Osteoblast (primary cell): ENCODE data around the gene GUCY2F. TPM values are rescaled to one million over a fixed set of nuclear protein-coding genes. Genes with fewer than 3 reads are reported as not detected.

Experiments
- DNase-seq: peaks from one replicate; pipeline ENCODE4 v3.0.0; 2011; ENCODE audit warnings: low spot score, mixed read lengths; ENCODE audit not compliant: insufficient read length; ENCODE audit errors: missing footprints
- H2AFZ ChIP-seq: 2 replicates; pipeline ENCODE4 v1.6.0; 2011; ENCODE audit warnings: mild to moderate bottlenecking, low read length
- H3K27ac ChIP-seq: 2 replicates; pipeline ENCODE4 v1.5.1; 2011; ENCODE audit warnings: mild to moderate bottlenecking, low read depth, low read length, moderate library complexity
- H3K27me3 ChIP-seq: 2 replicates; pipeline ENCODE4 v1.6.0; 2012; ENCODE audit warnings: mild to moderate bottlenecking, control low read depth, inconsistent platforms, low read length, moderate library complexity; ENCODE audit not compliant: insufficient read depth
- H3K36me3 ChIP-seq: 2 replicates; pipeline ENCODE4 v1.5.1; 2011; ENCODE audit warnings: mild to moderate bottlenecking, low read length, control low read depth, moderate library complexity; ENCODE audit not compliant: insufficient read depth
- H3K4me1 ChIP-seq: 2 replicates; pipeline ENCODE4 v1.5.1; 2011; ENCODE audit warnings: mild to moderate bottlenecking, low read length, control low read depth, moderate library complexity; ENCODE audit not compliant: insufficient read depth
- H3K4me2 ChIP-seq: 2 replicates; pipeline ENCODE4 v1.6.0; 2011; ENCODE audit warnings: mild to moderate bottlenecking, low read length; ENCODE audit not compliant: insufficient read depth
- H3K4me3 ChIP-seq: fragments of 200-600 bp; sonication (generic); 3 replicates; pipeline ENCODE4 v1.5.1; 2012; ENCODE audit warnings: mild to moderate bottlenecking, low read length, inconsistent platforms; ENCODE audit not compliant: insufficient read depth
- H3K79me2 ChIP-seq: 2 replicates; pipeline ENCODE4 v1.6.0; 2012; ENCODE audit warnings: mild to moderate bottlenecking, low read length, control low read depth, inconsistent platforms; ENCODE audit not compliant: insufficient read depth
- H3K9me3 ChIP-seq: 2 replicates; pipeline ENCODE4 v1.5.1; 2011; ENCODE audit warnings: low read depth, low read length, control low read depth
- H4K20me1 ChIP-seq: 2 replicates; pipeline ENCODE4 v1.6.0; 2012; ENCODE audit warnings: mild to moderate bottlenecking, low read length, control low read depth; ENCODE audit not compliant: insufficient read depth
- total RNA-seq: library from RNA; depleted of rRNA; stranded (reverse); fragments of >200 nt; gene quantifications from 2 replicates; pipeline ENCODE4 v1.2.3, GENCODE V29; 2012
- TF ChIP-seq, protein P1 (sequence below): IDR thresholded peaks from 2 replicates; pipeline ENCODE4 v1.5.1; 2011; ENCODE audit warnings: mild to moderate bottlenecking, low read depth, low read length, moderate library complexity; ENCODE audit errors: extremely low read depth

GUCY2F gene
- total RNA-seq, 1 donor, result not detected

DNA sequence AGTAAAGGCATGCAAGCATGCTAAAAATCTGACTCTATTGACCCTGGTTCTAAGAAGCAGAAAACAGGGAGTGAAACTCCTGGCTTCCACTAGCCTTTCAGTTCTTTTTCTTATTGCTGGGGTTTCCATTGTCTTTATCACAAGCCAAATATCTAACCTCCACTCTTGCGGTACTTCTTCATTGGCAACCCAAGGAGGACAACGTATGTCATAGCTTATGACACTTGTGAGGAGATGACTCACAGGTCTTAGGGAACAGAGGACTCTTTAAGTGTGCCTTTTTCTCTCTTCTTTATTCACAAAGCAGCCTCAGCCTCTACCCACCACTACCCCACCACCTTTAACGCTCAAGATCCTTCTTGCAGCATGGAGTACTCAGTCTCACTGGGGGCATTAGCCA lies 124.2 kb downstream of the GUCY2F start:
- Histone ChIP-seq H3K4me1 (no peaks in the 10 kb centered on the region), H3K27me3 (peaks cover 30% of the 10 kb centered on the region), H3K27ac (no peak overlapping the region), H3K4me3 (no peak overlapping the region), H3K36me3 (no peaks in the 10 kb centered on the region), H3K4me2 (no peak overlapping the region), H2AFZ (no peak overlapping the region), H3K79me2 (no peaks in the 10 kb centered on the region), H3K9me3 (no peaks in the 10 kb centered on the region), H4K20me1 (no peaks in the 10 kb centered on the region)
- DNase-seq, result no peak
- TF ChIP-seq, protein P1, sequence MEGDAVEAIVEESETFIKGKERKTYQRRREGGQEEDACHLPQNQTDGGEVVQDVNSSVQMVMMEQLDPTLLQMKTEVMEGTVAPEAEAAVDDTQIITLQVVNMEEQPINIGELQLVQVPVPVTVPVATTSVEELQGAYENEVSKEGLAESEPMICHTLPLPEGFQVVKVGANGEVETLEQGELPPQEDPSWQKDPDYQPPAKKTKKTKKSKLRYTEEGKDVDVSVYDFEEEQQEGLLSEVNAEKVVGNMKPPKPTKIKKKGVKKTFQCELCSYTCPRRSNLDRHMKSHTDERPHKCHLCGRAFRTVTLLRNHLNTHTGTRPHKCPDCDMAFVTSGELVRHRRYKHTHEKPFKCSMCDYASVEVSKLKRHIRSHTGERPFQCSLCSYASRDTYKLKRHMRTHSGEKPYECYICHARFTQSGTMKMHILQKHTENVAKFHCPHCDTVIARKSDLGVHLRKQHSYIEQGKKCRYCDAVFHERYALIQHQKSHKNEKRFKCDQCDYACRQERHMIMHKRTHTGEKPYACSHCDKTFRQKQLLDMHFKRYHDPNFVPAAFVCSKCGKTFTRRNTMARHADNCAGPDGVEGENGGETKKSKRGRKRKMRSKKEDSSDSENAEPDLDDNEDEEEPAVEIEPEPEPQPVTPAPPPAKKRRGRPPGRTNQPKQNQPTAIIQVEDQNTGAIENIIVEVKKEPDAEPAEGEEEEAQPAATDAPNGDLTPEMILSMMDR, result no peak

DNA sequence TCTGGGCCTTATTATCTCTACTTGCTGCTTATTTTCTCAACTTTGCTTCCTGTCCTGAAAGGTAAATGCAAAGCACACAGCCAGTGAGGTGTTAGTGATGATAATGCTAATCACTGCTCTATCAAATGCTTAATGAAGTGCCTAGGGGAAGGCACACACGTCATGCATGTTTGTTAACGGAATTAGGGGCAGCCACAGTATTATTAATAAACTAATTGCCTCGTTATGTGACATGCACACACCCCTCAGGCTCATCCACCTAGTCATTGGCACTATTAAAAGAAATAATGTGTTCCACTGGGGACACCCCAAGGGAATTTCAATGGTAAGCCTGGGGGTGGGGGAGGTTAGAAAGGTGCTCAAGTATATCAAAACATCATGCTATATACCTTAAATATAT lies 125.2 kb downstream of the GUCY2F start:
- no peak overlapping the region for H3K4me2 ChIP-seq

DNA sequence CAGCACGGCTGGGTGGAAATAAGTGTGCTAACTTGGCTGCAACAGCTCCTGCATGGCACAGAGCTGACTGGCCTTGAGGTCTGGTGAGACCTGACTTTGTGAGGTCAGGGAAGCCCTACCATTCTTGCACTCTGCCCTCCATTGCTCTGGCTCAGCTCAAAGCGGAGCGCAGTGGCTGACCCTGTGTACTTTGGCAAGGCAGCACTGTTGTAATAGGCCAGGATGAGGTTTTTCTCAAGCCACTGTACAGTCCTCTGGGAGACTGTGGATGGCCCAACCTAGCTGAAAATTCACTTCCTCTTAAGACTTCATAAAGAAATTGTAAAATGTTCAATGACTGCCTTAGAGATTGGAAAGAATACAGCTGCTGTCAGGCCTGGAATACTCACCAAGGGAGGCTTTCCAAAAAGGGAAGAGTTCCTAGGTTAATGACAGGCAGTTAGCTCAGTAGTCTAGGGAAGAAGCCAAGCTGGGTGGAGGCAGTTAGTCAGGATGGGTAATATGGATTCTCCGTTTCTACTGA lies 129.8 kb downstream of the GUCY2F start:
- Histone ChIP-seq H3K79me2 (no peaks in the 10 kb centered on the region), H3K36me3 (no peaks in the 10 kb centered on the region), H2AFZ (no peak overlapping the region), H3K27me3 (peaks cover 24% of the 10 kb centered on the region), H3K4me2 (no peak overlapping the region), H4K20me1 (no peaks in the 10 kb centered on the region), H3K4me1 (peaks cover 4% of the 10 kb centered on the region), H3K27ac (no peak overlapping the region), H3K9me3 (no peaks in the 10 kb centered on the region), H3K4me3 (no peak overlapping the region)
- TF ChIP-seq, protein P1, result no peak
- DNase-seq, result no peak

More for the DNA sequence above, 125.2 kb downstream of the GUCY2F start:
- Histone ChIP-seq H3K27me3 (peaks cover 31% of the 10 kb centered on the region), H3K36me3 (no peaks in the 10 kb centered on the region), H3K79me2 (no peaks in the 10 kb centered on the region), H4K20me1 (no peaks in the 10 kb centered on the region), H3K27ac (no peak overlapping the region), H3K9me3 (no peaks in the 10 kb centered on the region), H3K4me3 (no peak overlapping the region), H2AFZ (no peak overlapping the region), H3K4me1 (peaks cover 4% of the 10 kb centered on the region)
- TF ChIP-seq, protein P1, result no peak
- DNase-seq, result no peak

DNA sequence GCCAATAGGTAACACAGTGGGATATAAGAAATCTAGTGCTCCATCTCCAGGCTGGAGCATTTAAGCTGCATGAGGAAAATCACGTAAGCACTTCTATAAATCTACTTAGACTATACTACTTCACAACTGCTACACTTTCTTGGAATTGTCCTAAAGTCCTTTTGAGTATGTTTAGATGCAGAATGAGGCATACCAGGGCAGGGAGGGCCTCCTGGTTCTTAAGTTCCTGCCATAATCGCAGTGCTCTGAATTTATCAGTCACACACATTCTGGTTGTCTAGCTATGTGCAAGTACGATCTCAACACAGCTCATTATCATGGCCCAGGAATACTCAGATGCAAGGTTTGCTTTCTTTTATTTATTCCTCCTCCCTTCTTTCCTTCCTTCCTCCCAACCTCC lies 130.3 kb downstream of the GUCY2F start:
- Histone ChIP-seq H3K79me2 (no peaks in the 10 kb centered on the region), H3K27me3 (peaks cover 24% of the 10 kb centered on the region), H3K4me2 (no peak overlapping the region), H3K4me1 (peaks cover 4% of the 10 kb centered on the region), H3K4me3 (no peak overlapping the region), H3K9me3 (no peaks in the 10 kb centered on the region), H3K27ac (no peak overlapping the region), H2AFZ (no peak overlapping the region), H3K36me3 (no peaks in the 10 kb centered on the region), H4K20me1 (no peaks in the 10 kb centered on the region)
- DNase-seq, result no peak
- TF ChIP-seq, protein P1, result no peak
